ENCODE measurements around the gene ADD2.
"Not testable (repeated sequence)": the region's sequence is repeated elsewhere in the genome, so short reads cannot be mapped to it uniquely, and the experiment has no call there.

Gene ADD2

GRCh38 chr2:70767699-70768589, at the start of gene ADD2:
Gene ADD2 (minus strand): TSS chr2:70768200. CDS start chr2:70706408, 61,792 bp downstream.
- DNase-seq (ENCODE audit: low read depth), result peak; percentile 15

GRCh38 chr2:70817284-70817954, 49.4 kb upstream of the ADD2 start:
- DNase-seq (ENCODE audit: low read depth), result no peak

GRCh38 chr2:70816726-70817125, 48.7 kb upstream of the ADD2 start:
- no peak for DNase-seq (ENCODE audit: low read depth)

- DNase-seq (ENCODE audit: low read depth), result no peak
Measured at GRCh38 chr2:70808983-70809958, 41.3 kb upstream of the ADD2 start.

GRCh38 chr2:70807828-70808118, 39.8 kb upstream of the ADD2 start:
- DNase-seq (ENCODE audit: low read depth), result no peak

GRCh38 chr2:70807102-70807827, 39.3 kb upstream of the ADD2 start:
- no peak for DNase-seq (ENCODE audit: low read depth)

GRCh38 chr2:70806620-70807019, 38.6 kb upstream of the ADD2 start:
- no peak for DNase-seq (ENCODE audit: low read depth)

GRCh38 chr2:70806013-70806412, 38.0 kb upstream of the ADD2 start:
- DNase-seq (ENCODE audit: low read depth), result no peak

GRCh38 chr2:70801607-70802263, 33.7 kb upstream of the ADD2 start:
- no peak for DNase-seq (ENCODE audit: low read depth)

GRCh38 chr2:70799706-70800105, 31.7 kb upstream of the ADD2 start:
- DNase-seq (ENCODE audit: low read depth), result no peak

GRCh38 chr2:70797996-70798395, 30.0 kb upstream of the ADD2 start:
- not testable (repeated sequence) for DNase-seq (ENCODE audit: low read depth)

GRCh38 chr2:70797506-70797905, 29.5 kb upstream of the ADD2 start:
- DNase-seq (ENCODE audit: low read depth), result no peak

- DNase-seq (ENCODE audit: low read depth), result no peak
Measured at GRCh38 chr2:70796262-70796661, 28.3 kb upstream of the ADD2 start.

- DNase-seq (ENCODE audit: low read depth), result no peak
Measured at GRCh38 chr2:70795164-70795995, 27.4 kb upstream of the ADD2 start.

- DNase-seq (ENCODE audit: low read depth), result no peak
Measured at GRCh38 chr2:70793450-70793849, 25.4 kb upstream of the ADD2 start.

- no peak for DNase-seq (ENCODE audit: low read depth)
Measured at GRCh38 chr2:70790136-70790828, 22.3 kb upstream of the ADD2 start, which contains the start of gene FIGLA. Gene FIGLA (minus strand): TSS chr2:70790643. CDS start chr2:70790638, 5 bp downstream.

GRCh38 chr2:70789304-70790135, 21.5 kb upstream of the ADD2 start:
- DNase-seq (ENCODE audit: low read depth), result peak; percentile 29

- DNase-seq (ENCODE audit: low read depth), result no peak
Measured at GRCh38 chr2:70785137-70785911, 17.3 kb upstream of the ADD2 start.

Data from stimulated activated CD8-positive, alpha-beta memory T cell treated with anti-CD3 and anti-CD28 coated beads, Interleukin-15, amount 100 ng/mL, for 24 hours (primary cell).